Measurements from ENCODE around the gene TNK2. TPM values are rescaled to one million over a fixed set of nuclear protein-coding genes. Genes with fewer than 3 reads are reported as not detected.

TNK2 gene
- total RNA-seq, 1 experiment from 2014 or later = 55.1 TPM

GRCh38 chr3:195888311-195888761 lies 20.0 kb downstream of the TNK2 start:
- no peaks in the 10 kb centered on the region for H4K20me1 ChIP-seq (ENCODE audit: insufficient read depth)
- no peak overlapping the region for H2AFZ ChIP-seq (ENCODE audit: low read depth, low read length, poor library complexity, severe bottlenecking)
- H3K4me2 ChIP-seq (ENCODE audit: low read length) = no peak overlapping the region
- no peaks in the 10 kb centered on the region for H3K9me3 ChIP-seq (ENCODE audit: control insufficient read depth in 1 of 2, insufficient read depth in 1 of 2, low read depth in 1 of 2, low read length in 2 of 2)
- H3K4me1 ChIP-seq (ENCODE audit: control insufficient read depth in 1 of 2, insufficient read depth in 2 of 2, low read length in 2 of 2) = no peaks in the 10 kb centered on the region
- ChIA-PET RAD21 (ENCODE audit: low non-redundant PET in 1 of 2, low total read pairs in 2 of 2, uncharacterized antibody in 2 of 2, unreplicated experiment in 2 of 2) (no interaction called here), POLR2A (no interaction called here), CTCF (no interaction called here)
- TF ChIP-seq RAD21 (IDR thresholded peaks at IDR 0.05; ENCODE audit: low read depth) (no peak), JUND (IDR thresholded peaks at IDR 0.05) (no peak), FOSL1 (IDR thresholded peaks at IDR 0.05; ENCODE audit: low read depth) (no peak), ZBTB33 (IDR thresholded peaks at IDR 0.05; ENCODE audit: extremely low read depth, insufficient replicate concordance, low read length) (no peak), POLR2A (IDR thresholded peaks at IDR 0.05; ENCODE audit: borderline replicate concordance, extremely low read depth, insufficient read depth, insufficient read length) (no peak), SRF (IDR thresholded peaks at IDR 0.05; ENCODE audit: low read depth) (no peak), SIN3A (IDR thresholded peaks at IDR 0.05; ENCODE audit: low read depth) (no peak), CEBPB (IDR thresholded peaks at IDR 0.05; ENCODE audit: low read depth) (no peak), ELF1 (IDR thresholded peaks at IDR 0.05; ENCODE audit: borderline replicate concordance, low read depth) (no peak), YY1 (IDR thresholded peaks at IDR 0.05; ENCODE audit: extremely low read depth, insufficient replicate concordance, low read depth, low read length) (no peak), EZH2 (IDR thresholded peaks at IDR 0.05) (no peak), TCF7L2 (IDR thresholded peaks at IDR 0.05; ENCODE audit: borderline replicate concordance, extremely low read depth, insufficient read depth, insufficient read length) (no peak), MAX (IDR thresholded peaks at IDR 0.05) (no peak)
- no peak overlapping the region for H3K9ac ChIP-seq (ENCODE audit: low read length)
- DNase-seq (ENCODE audit: low read depth, low spot score) (no peak), ATAC-seq (no peak)
- BruUV-seq (replicated peaks) = no TSS peak
- no peaks in the 10 kb centered on the region; a peak in 2 of 4 replicates for H3K36me3 ChIP-seq (ENCODE audit: control insufficient read depth in 1 of 2, insufficient read depth in 2 of 2, low read length in 2 of 2)
- no peaks in the 10 kb centered on the region for H3K9me2 ChIP-seq (ENCODE audit: insufficient read depth)
- intact Hi-C loops (cut with micrococcal nuclease) = no loop called here
- no peaks in the 10 kb centered on the region for H3K27me3 ChIP-seq (ENCODE audit: insufficient read depth, low read length)
- H3K4me3 ChIP-seq (replicated peaks in 1 of 2; ENCODE audit: low read depth in 1 of 2, low read length in 2 of 2) = no peak overlapping the region
- H3K27ac ChIP-seq (ENCODE audit: low read depth, low read length) = no peak overlapping the region
- H3K79me2 ChIP-seq (ENCODE audit: insufficient read depth, low read length) = no peaks in the 10 kb centered on the region

Data from HCT116 (cell line).